HepG2 (cell line): ENCODE results near the gene CTNND1. TPM values are rescaled to one million over a fixed set of nuclear protein-coding genes. Genes with fewer than 3 reads are reported as not detected.

Experiments
- CERS6 ChIP-seq: sonication (generic); formaldehyde crosslinking; IDR thresholded peaks from 2 replicates; pipeline ENCODE4 v1.5.0; 2020; ENCODE audit warnings: missing genetic modification reagents
- GABPA ChIP-seq, 2 experiments: IDR thresholded peaks; 2 replicates each; pipeline ENCODE4 v1.6.1; 2011 to 2016; ENCODE audit warnings: low read depth in 2 of 2, low read length in 1 of 2, missing biosample characterization in 1 of 2, missing genetic modification characterization in 1 of 2
- GTF3A ChIP-seq: sonication (generic); formaldehyde crosslinking; conservative IDR thresholded peaks from 2 replicates; pipeline ENCODE4 v1.4.0; 2020; ENCODE audit warnings: mild to moderate bottlenecking, missing genetic modification reagents
- HINFP ChIP-seq: sonication (generic); formaldehyde crosslinking; IDR thresholded peaks from 2 replicates; pipeline ENCODE4 v1.4.0; 2020; ENCODE audit warnings: low read depth, mild to moderate bottlenecking, missing genetic modification reagents
- HOXA3 ChIP-seq: sonication (generic); formaldehyde crosslinking; IDR thresholded peaks from 2 replicates; pipeline ENCODE4 v1.5.0; 2020; ENCODE audit warnings: missing genetic modification reagents
- KLF6 ChIP-seq: IDR thresholded peaks from 2 replicates; pipeline ENCODE4 v1.8.0; 2016; ENCODE audit warnings: missing biosample characterization, missing genetic modification reagents
- MIER3 ChIP-seq: IDR thresholded peaks from 2 replicates; pipeline ENCODE4 v1.6.1; 2016; ENCODE audit warnings: missing compliant biosample characterization, borderline replicate concordance
- MXI1 ChIP-seq: IDR thresholded peaks from 3 replicates; pipeline ENCODE4 v1.6.1; 2012; ENCODE audit warnings: low read depth, low read length, inconsistent platforms, borderline replicate concordance
- MYNN ChIP-seq: sonication (generic); formaldehyde crosslinking; IDR thresholded peaks from 2 replicates; pipeline ENCODE4 v1.4.0; 2020; ENCODE audit warnings: mild to moderate bottlenecking, low read depth, missing genetic modification reagents
- NFYB ChIP-seq: sonication (generic); formaldehyde crosslinking; IDR thresholded peaks from 2 replicates; pipeline ENCODE4 v1.4.0; 2020; ENCODE audit warnings: missing genetic modification reagents
- PPARG ChIP-seq: conservative IDR thresholded peaks from 2 replicates; pipeline ENCODE4 v1.6.1; 2016; ENCODE audit warnings: missing biosample characterization, missing genetic modification reagents
- RAD21 ChIP-seq: fragments of 450-650 bp; formaldehyde crosslinking; IDR thresholded peaks from 2 replicates; pipeline ENCODE4 v1.5.0; 2020; ENCODE audit warnings: mild to moderate bottlenecking
- RAD51 ChIP-seq: fragments of 450-650 bp; IDR thresholded peaks from 2 replicates; pipeline ENCODE4 v1.6.1; 2016; ENCODE audit warnings: borderline replicate concordance
- SALL1 ChIP-seq: sonication (generic); formaldehyde crosslinking; IDR thresholded peaks from 2 replicates; pipeline ENCODE4 v1.8.0; 2022; ENCODE audit warnings: mild to moderate bottlenecking, missing genetic modification reagents
- TBL1XR1 ChIP-seq: fragments of 150-350 bp; IDR thresholded peaks from 2 replicates; pipeline ENCODE4 v1.6.1; 2014; ENCODE audit warnings: borderline replicate concordance, low read length; ENCODE audit not compliant: partially characterized antibody
- ZBTB4 ChIP-seq: sonication (generic); formaldehyde crosslinking; IDR thresholded peaks from 2 replicates; pipeline ENCODE4 v1.4.0; 2020; ENCODE audit warnings: missing genetic modification reagents, mild to moderate bottlenecking, borderline replicate concordance
- ZBTB7B ChIP-seq: sonication (generic); formaldehyde crosslinking; IDR thresholded peaks from 2 replicates; pipeline ENCODE4 v1.4.0; 2020; ENCODE audit warnings: missing genetic modification reagents
- ZMYM2 ChIP-seq: sonication (generic); formaldehyde crosslinking; IDR thresholded peaks from 2 replicates; pipeline ENCODE4 v1.8.0; 2022; ENCODE audit warnings: mild to moderate bottlenecking, missing genetic modification reagents
- ZNF34 ChIP-seq: sonication (generic); formaldehyde crosslinking; IDR thresholded peaks from 2 replicates; pipeline ENCODE4 v1.4.0; 2020; ENCODE audit warnings: mild to moderate bottlenecking, missing genetic modification reagents, borderline replicate concordance
- ZNF354B ChIP-seq: sonication (generic); formaldehyde crosslinking; IDR thresholded peaks from 2 replicates; pipeline ENCODE4 v1.8.0; 2022; ENCODE audit warnings: mild to moderate bottlenecking, missing genetic modification reagents
- ZNF432 ChIP-seq: sonication (generic); formaldehyde crosslinking; IDR thresholded peaks from 2 replicates; pipeline ENCODE4 v1.5.0; 2020; ENCODE audit warnings: missing genetic modification reagents, mild to moderate bottlenecking, borderline replicate concordance
- ZNF446 ChIP-seq: sonication (generic); formaldehyde crosslinking; IDR thresholded peaks from 2 replicates; pipeline ENCODE4 v1.5.0; 2020; ENCODE audit warnings: mild to moderate bottlenecking, missing genetic modification reagents
- ZNF570 ChIP-seq: sonication (generic); formaldehyde crosslinking; IDR thresholded peaks from 2 replicates; pipeline ENCODE4 v1.4.0; 2020; ENCODE audit warnings: mild to moderate bottlenecking, missing genetic modification reagents, borderline replicate concordance
- ZNF660 ChIP-seq: sonication (generic); formaldehyde crosslinking; IDR thresholded peaks from 2 replicates; pipeline ENCODE4 v1.5.1; 2020; ENCODE audit warnings: mild to moderate bottlenecking, low read depth, missing genetic modification reagents, borderline replicate concordance
- ZNF766 ChIP-seq: sonication (generic); formaldehyde crosslinking; IDR thresholded peaks from 2 replicates; pipeline ENCODE4 v1.5.0; 2020; ENCODE audit warnings: missing genetic modification reagents, borderline replicate concordance
- polyA plus RNA-seq, 8 experiments: library from polyadenylated mRNA; depleted of rRNA in 3 of 8; stranded (reverse) in 7 of 8; unstranded in 1 of 8; fragments of >200 nt; fragmentation: Illumina TruSeq in 4 of 8; extraction: Trizol in 4 of 8; gene quantifications; 2 replicates each; pipeline versions ENCODE4 v1.2.1 to v1.2.3, GENCODE V29; 2011 to 2016; ENCODE audit warnings: low read depth in 4 of 8, missing spikeins in 1 of 8, mixed read lengths in 1 of 8; ENCODE audit not compliant: insufficient read depth in 1 of 8
- total RNA-seq, 5 experiments: library from RNA; depleted of rRNA; stranded (reverse); fragments of >200 nt; fragmentation: Illumina TruSeq; extraction: Trizol; gene quantifications; 2 replicates each; pipeline ENCODE4 v1.2.3, GENCODE V29; 2016; ENCODE audit warnings: low read depth in 1 of 5

Gene CTNND1
- total and polyA plus RNA-seq, 2 of the 13 experiments (the other 11 are each of a cell fraction or from before 2014, with no cell fraction given), result 117 to 128 TPM

- TF ChIP-seq ZMYM2 (no peak), ZNF570 (CRISPR knock-in tag) (no peak), ZNF766 (CRISPR knock-in tag) (no peak; the same call in 1 of the 2 replicates), MYNN (CRISPR knock-in tag) (no peak), SALL1 (CRISPR knock-in tag) (peak; percentile 79), ZNF446 (CRISPR knock-in tag) (no peak), HINFP (CRISPR knock-in tag) (no peak), KLF6 (CRISPR knock-in tag) (no peak; the same call in 1 of the 2 replicates), HOXA3 (CRISPR knock-in tag) (peak; percentile 70), MIER3 (no peak), ZNF34 (CRISPR knock-in tag) (0 out of 2 replicates have a peak, but pooled peaks have one; percentile 63), ZNF432 (CRISPR knock-in tag) (no peak), NFYB (CRISPR knock-in tag) (peak; percentile 95), ZNF660 (CRISPR knock-in tag) (no peak), ZBTB7B (CRISPR knock-in tag) (no peak), GTF3A (no peak), MXI1 (peak; percentile 75; the same call in 1 of the 3 replicates), TBL1XR1 (no peak), PPARG (no peak), GABPA (IDR thresholded peaks at IDR 0.05; ENCODE audit: low read depth, low read length) (peak; percentile 68), GABPA (CRISPR knock-in tag; IDR thresholded peaks at IDR 0.05; ENCODE audit: low read depth) (peak; percentile 97), CERS6 (CRISPR knock-in tag) (no peak), ZNF354B (CRISPR knock-in tag) (0 out of 2 replicates have a peak, but pooled peaks have one; percentile 52), ZBTB4 (CRISPR knock-in tag) (peak; percentile 44; the same call in 1 of the 2 replicates), RAD51 (no peak), RAD21 (no peak)
These were observed 49.1 kb upstream of the CTNND1 start, which contains the start of gene TMX2 (continued) for GRCh38 chr11:57712256-57713150.
